IgD-negative memory B cell (primary cell): ENCODE measurements around the gene OR6X1. TPM values are rescaled to one million over a fixed set of nuclear protein-coding genes. Genes with fewer than 3 reads are reported as not detected.
A peak's percentile ranks its signal among the peaks of the same experiment; 100 is the strongest.

Experiments
- H3K27ac Mint-ChIP-seq, 3 donors: one replicate each; pipeline ENCODE4 v1.8.0; 2020 to 2022; ENCODE audit warnings: mild to moderate bottlenecking in 3 of 3, mixed read lengths in 3 of 3, moderate library complexity in 1 of 3
- H3K27me3 Mint-ChIP-seq: one replicate; pipeline ENCODE4 v1.8.0; 2021; ENCODE audit warnings: mixed read lengths
- H3K36me3 Mint-ChIP-seq: one replicate; pipeline ENCODE4 v1.8.0; 2020; ENCODE audit warnings: mild to moderate bottlenecking, mixed read lengths
- H3K4me1 Mint-ChIP-seq, 3 donors: one replicate each; pipeline ENCODE4 v1.8.0; 2020 to 2022; ENCODE audit warnings: mixed read lengths in 3 of 3, mild to moderate bottlenecking in 1 of 3
- H3K4me3 Mint-ChIP-seq, 4 donors: one replicate each; pipeline ENCODE4 v1.8.0; 2020 to 2022; ENCODE audit warnings: mild to moderate bottlenecking in 4 of 4, mixed read lengths in 4 of 4, moderate library complexity in 3 of 4
- H3K9me3 Mint-ChIP-seq, 3 donors: one replicate each; pipeline ENCODE4 v1.8.0; 2020 to 2021; ENCODE audit warnings: mixed read lengths in 3 of 3, mild to moderate bottlenecking in 1 of 3
- polyA plus RNA-seq: library from polyadenylated mRNA; unstranded; fragments of 300-500 nt; fragmentation: Illumina TruSeq; gene quantifications from one replicate; pipeline ENCODE4 v1.2.3, GENCODE V29; 2021

Gene OR6X1, protein sequence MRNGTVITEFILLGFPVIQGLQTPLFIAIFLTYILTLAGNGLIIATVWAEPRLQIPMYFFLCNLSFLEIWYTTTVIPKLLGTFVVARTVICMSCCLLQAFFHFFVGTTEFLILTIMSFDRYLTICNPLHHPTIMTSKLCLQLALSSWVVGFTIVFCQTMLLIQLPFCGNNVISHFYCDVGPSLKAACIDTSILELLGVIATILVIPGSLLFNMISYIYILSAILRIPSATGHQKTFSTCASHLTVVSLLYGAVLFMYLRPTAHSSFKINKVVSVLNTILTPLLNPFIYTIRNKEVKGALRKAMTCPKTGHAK
- polyA plus RNA-seq = not detected

DNA sequence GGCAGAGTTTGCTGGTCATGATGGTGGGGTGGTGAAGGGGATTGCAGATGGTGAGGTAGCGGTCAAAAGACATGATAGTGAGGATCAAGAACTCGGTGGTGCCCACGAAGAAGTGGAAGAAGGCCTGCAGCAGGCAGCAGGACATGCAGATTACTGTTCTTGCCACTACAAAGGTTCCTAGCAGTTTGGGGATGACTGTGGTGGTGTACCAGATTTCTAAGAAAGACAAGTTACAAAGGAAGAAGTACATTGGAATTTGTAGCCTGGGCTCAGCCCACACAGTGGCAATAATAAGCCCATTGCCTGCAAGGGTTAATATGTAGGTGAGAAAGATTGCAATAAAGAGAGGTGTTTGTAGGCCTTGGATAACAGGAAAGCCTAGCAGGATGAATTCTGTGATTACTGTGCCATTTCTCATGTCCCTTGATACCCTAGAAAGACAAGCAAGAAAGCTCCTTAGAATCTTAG, at the start of gene OR6X1:
TSS of gene OR6X1 (minus strand) at position 418 of the 468 bp plus-strand sequence. CDS start at position 418, 0 bp downstream.
- no peaks in the 10 kb centered on the region for H3K36me3 Mint-ChIP-seq
- no peak within 1 kb of the TSS for H3K4me3 Mint-ChIP-seq
- H3K27me3 Mint-ChIP-seq = peaks cover 10% of the 10 kb centered on the region
- peaks cover 0 to 5% (median 3%) of the 10 kb centered on the region in 3 donors for H3K4me1 Mint-ChIP-seq
- no peak within 1 kb of the TSS for H3K27ac Mint-ChIP-seq
- H3K9me3 Mint-ChIP-seq = peaks cover 0 to 2% (median 0%) of the 10 kb centered on the region in 3 donors

DNA sequence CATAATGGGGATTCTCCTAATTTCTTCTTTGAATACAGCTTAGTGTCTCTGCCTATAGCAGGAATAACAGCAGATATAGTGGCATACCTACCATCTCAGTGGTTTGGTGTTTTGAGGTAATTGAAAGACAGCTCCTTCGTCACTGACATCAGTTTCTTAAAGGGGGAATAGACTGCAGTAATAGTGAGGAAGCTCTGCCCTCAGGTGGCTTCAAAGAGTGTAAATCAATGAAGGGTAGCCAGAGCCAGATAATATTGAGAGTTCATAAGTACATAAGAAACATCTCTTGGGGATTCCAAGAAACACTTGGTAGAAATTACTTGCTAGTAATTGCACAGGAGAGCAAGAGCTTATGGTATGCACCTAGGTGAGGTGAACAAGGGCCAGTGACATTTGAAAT, 47.4 kb upstream of the OR6X1 start:
- Mint-ChIP-seq H3K4me1 (no peaks in the 10 kb centered on the region), H3K4me3 (no peak overlapping the region), H3K9me3 (peaks cover 0 to 2% (median 0%) of the 10 kb centered on the region in 3 donors), H3K27me3 (no peaks in the 10 kb centered on the region), H3K27ac (no peak overlapping the region), H3K36me3 (no peaks in the 10 kb centered on the region)

DNA sequence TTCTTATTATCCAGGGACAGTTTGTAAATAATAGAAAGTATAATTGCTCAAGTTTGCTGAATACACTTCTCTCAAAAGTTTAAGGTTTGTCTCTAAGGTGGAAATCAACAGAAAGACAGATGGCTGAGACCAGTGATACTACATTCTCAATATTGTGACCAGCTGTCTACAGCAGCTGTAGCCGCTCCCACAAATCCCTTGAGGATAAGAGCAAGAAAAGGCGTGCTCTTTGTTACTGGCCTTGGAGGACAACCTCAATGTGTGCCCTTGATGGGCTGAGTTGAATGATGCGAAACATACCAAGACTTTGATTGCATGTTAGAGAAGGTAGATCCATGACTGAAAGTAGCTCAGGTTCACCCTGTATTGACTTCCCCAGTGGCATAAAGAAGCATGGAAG, 45.7 kb upstream of the OR6X1 start:
- no peak overlapping the region for H3K4me3 Mint-ChIP-seq
- H3K36me3 Mint-ChIP-seq = no peaks in the 10 kb centered on the region
- peaks cover 0 to 2% (median 0%) of the 10 kb centered on the region in 3 donors for H3K9me3 Mint-ChIP-seq
- no peak overlapping the region for H3K27ac Mint-ChIP-seq
- peaks cover 1% of the 10 kb centered on the region for H3K27me3 Mint-ChIP-seq
- H3K4me1 Mint-ChIP-seq = no peaks in the 10 kb centered on the region

DNA sequence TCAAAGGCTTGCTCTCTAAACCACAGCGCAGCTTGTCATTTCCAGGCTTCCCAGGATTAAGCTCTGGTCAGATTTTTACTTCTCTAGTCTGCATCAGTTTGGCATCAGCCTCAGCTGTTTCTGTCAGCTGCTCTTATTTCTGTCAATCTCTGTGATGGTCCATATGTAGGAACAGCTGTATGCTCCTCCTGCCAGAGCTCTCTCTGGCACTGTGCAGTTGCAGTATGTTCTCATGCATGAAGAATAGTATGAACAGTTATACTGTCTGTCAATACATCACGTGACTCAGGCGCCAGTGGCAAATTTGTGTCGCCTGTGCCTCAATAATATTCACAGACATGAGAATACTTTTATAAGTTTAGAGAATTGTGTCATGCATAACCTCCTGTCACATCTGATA, 45.1 kb upstream of the OR6X1 start:
- Mint-ChIP-seq H3K27ac (no peak overlapping the region), H3K27me3 (peaks cover 1% of the 10 kb centered on the region), H3K4me1 (no peaks in the 10 kb centered on the region), H3K36me3 (no peaks in the 10 kb centered on the region), H3K9me3 (peaks cover 0 to 5% (median 0%) of the 10 kb centered on the region in 3 donors), H3K4me3 (no peak overlapping the region)

DNA sequence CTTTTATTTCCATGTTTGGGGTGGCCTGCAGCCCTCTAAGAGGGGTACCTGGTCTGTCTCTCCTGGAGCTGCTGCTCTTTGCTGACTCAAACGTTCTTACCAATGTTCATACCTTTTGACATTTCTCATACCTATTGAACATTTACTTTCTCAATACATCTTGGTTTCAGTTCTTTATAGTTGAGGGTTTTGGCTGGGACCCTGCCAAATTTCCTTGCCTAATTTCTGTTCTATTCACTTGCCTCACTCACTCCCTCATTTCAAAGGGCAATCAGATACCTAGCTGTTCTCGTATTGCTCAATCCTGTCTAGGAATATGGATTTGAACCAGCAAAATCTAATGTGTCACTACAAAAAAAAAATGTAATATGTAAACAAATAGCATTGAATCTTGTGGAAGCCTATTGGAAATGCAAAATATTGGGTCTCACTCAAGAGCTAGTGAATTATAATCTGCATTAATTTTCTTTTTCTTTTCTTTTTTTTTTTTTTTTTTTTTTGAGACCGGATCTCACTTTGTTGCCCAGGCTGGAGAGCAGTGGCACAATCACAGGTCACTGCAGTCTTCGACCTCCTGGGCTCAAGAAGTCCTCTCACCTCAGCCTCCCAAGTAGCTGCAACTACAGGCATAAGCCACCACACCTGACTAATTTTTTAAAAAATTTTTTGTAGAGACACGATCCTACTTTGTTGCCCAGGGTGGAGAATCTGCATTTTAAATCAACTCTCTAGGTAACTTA, 44.4 kb upstream of the OR6X1 start:
- H3K4me1 Mint-ChIP-seq = no peaks in the 10 kb centered on the region
- no peak overlapping the region for H3K4me3 Mint-ChIP-seq
- H3K27ac Mint-ChIP-seq = peak overlapping the region in 1 of 3 donors; percentile 32
- H3K27me3 Mint-ChIP-seq = peaks cover 1% of the 10 kb centered on the region
- H3K36me3 Mint-ChIP-seq = no peaks in the 10 kb centered on the region
- peaks cover 0 to 5% (median 0%) of the 10 kb centered on the region in 3 donors for H3K9me3 Mint-ChIP-seq

DNA sequence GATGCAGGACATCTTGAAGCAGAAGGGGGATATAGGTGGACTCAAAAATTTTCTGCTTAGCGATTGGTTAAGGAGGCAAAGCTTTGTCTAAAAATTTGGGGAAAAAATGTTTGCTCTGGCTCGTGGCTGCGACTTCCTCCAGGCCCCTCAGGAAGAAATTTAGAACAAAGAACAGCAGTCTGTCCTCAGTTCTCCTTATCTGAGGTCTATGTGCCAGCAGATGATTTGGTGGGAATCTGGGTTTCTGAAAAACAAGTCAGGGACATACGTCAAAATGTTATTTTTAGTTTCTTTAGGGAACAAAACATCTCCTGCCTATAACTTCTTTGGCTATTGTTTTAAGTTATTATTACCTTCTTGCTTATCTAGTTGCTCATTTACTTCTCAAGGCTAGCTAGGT, 43.8 kb upstream of the OR6X1 start:
- no peaks in the 10 kb centered on the region for H3K4me1 Mint-ChIP-seq
- H3K27ac Mint-ChIP-seq = no peak overlapping the region
- H3K27me3 Mint-ChIP-seq = peaks cover 1% of the 10 kb centered on the region
- no peak overlapping the region for H3K4me3 Mint-ChIP-seq
- H3K36me3 Mint-ChIP-seq = no peaks in the 10 kb centered on the region
- peaks cover 0 to 5% (median 0%) of the 10 kb centered on the region in 3 donors for H3K9me3 Mint-ChIP-seq

DNA sequence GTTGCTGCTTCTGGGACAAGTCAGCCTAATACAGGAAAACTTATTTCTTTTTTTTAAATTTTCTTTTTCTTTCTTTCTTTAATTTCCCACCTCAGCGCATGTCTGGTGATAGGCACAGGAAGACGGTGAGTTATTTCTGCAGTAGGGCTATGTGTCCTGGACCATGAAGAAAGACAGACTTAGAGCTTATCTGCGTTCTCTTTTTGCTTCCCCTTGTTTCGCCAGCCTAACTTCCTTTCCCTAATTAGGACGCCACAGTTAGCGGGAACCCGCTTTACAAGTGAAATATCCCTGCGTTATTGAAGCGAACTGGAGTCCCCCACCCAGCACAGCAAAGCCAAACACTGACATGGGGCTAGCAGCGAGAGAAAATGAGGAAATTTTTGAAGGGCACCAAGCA, 43.2 kb upstream of the OR6X1 start:
- no peak overlapping the region for H3K27ac Mint-ChIP-seq
- H3K4me3 Mint-ChIP-seq = no peak overlapping the region
- H3K4me1 Mint-ChIP-seq = no peaks in the 10 kb centered on the region
- H3K27me3 Mint-ChIP-seq = peaks cover 1% of the 10 kb centered on the region
- H3K36me3 Mint-ChIP-seq = no peaks in the 10 kb centered on the region
- peaks cover 0 to 5% (median 0%) of the 10 kb centered on the region in 3 donors for H3K9me3 Mint-ChIP-seq

DNA sequence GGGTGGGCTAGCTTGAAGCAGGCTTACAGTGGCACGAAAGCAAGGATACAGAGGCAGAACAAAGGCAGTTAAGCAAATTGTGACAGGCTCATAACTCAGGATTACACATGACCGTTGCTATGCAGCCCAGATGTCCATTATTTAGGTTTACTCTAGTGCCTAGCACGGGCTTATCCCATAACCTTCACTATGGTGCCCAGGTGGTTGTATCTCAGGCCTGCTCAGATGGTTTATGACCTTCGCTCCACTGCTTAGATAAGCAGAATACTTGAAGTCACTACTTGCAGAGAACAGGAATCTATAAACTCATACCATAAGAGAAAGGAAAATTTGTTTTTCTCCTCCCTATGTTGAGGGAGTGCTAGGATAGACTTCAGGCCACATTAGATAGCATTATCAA, 42.8 kb upstream of the OR6X1 start:
- peaks cover 0 to 7% (median 0%) of the 10 kb centered on the region in 3 donors for H3K9me3 Mint-ChIP-seq
- no peak overlapping the region for H3K27ac Mint-ChIP-seq
- H3K36me3 Mint-ChIP-seq = no peaks in the 10 kb centered on the region
- no peak overlapping the region for H3K4me3 Mint-ChIP-seq
- H3K27me3 Mint-ChIP-seq = peaks cover 1% of the 10 kb centered on the region
- no peaks in the 10 kb centered on the region for H3K4me1 Mint-ChIP-seq

DNA sequence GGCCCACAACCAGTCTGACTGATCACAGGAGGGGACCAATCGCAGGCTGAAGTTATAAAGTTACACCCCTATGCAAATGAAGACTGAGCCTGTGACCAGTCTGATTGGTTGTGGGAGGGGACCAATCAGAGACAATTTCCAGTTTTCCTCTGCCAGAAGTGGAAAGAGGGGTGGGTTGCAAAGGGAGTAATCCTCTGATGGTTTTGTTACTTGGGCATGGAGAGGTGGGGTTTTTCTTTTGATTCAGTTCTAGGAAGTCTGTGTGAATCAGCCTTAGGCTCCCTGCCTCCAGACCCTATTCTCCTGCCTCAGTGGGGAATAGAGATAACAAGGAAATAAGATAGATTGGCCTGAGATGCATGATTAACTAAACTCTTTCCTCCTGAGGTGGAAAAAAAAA, 41.9 kb upstream of the OR6X1 start:
- Mint-ChIP-seq H3K9me3 (peaks cover 0 to 6% (median 0%) of the 10 kb centered on the region in 3 donors), H3K27ac (no peak overlapping the region), H3K27me3 (peaks cover 1% of the 10 kb centered on the region), H3K4me1 (no peaks in the 10 kb centered on the region), H3K36me3 (no peaks in the 10 kb centered on the region), H3K4me3 (no peak overlapping the region)

DNA sequence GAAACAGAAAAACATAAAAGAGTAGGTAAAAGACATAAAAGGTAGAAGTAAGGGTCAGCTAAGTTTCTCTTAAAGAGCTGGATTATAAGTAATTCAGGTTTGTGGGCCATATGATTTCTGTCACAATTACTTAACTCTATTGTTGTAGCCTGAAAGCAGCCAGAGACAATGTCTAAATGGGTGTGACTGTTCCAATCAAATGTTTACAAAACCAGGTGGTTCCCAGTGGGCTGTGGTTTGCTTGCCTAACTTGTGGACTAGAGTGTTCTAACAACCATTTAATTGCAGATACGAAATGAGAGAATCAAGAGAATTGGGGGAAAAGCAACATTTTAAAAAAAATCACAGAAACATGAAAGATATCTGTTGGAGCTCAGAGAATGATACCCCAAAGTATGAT, 29.2 kb upstream of the OR6X1 start:
- no peaks in the 10 kb centered on the region for H3K27me3 Mint-ChIP-seq
- H3K4me1 Mint-ChIP-seq = no peaks in the 10 kb centered on the region
- no peaks in the 10 kb centered on the region for H3K36me3 Mint-ChIP-seq
- no peak overlapping the region for H3K27ac Mint-ChIP-seq
- H3K4me3 Mint-ChIP-seq = no peak overlapping the region
- peaks cover 0 to 4% (median 2%) of the 10 kb centered on the region in 3 donors for H3K9me3 Mint-ChIP-seq

DNA sequence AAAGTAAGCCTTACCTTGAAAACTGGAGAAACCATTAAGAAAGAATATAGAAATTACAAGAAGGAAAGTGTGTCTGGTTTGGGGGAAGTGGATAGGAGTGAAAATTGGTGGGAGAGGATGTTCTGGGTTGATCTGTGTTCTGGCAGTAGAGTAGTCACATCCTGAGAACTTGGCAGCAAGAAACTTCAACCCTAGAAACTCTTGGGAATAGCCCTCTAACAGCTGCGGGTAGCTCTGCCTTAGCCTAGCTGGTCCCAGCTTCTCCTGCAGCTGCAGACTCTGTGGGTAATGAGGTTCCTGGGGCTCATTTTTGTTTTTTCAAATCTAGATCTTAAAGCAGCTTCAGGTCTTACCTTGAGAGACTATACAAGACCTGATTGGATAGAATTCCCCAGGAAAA, 24.2 kb upstream of the OR6X1 start:
- H3K27ac Mint-ChIP-seq = no peak overlapping the region
- H3K4me1 Mint-ChIP-seq = peaks cover 0 to 3% (median 2%) of the 10 kb centered on the region in 3 donors
- H3K27me3 Mint-ChIP-seq = no peaks in the 10 kb centered on the region
- no peaks in the 10 kb centered on the region for H3K36me3 Mint-ChIP-seq
- H3K9me3 Mint-ChIP-seq = no peaks in the 10 kb centered on the region
- no peak overlapping the region for H3K4me3 Mint-ChIP-seq

DNA sequence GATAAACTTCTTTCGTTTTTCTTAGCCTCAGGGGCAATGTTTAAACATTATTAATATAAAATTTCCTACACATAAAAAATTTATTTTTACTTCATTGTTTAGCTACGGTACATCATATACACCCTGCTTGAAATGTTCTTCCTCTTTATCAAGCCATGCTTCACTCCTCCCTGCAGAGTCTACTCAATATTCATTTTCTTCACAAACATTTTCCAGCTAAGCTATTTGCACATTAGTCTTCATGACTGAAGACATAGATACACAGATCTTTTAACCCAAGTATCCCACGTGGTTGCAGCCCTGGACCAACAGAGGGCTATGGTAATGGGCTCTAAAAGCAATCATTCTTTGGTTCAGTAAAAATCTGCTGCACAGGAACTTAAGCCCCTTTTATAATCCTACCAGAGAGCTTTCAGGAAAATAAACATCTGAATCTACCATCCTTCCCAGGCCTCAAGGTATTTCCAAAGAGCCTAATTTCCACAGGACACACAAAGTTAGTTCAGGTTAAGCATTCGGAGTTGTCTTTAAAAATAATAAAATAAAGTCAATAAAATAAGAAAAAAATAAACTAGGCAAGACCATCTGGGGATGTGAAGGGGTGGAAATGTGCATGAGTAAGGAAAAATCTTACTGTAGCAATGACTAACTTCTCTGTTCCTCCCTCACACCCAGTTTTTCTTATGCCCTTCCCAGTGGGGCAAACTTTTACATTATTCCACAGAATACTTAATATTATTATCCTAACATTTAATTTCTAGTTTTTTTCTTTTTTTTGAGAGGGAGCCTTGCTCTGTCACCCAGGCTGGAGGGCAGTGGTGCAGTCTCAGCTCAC, 21.6 kb upstream of the OR6X1 start:
- Mint-ChIP-seq H3K4me1 (peaks cover 0 to 3% (median 2%) of the 10 kb centered on the region in 3 donors), H3K4me3 (no peak overlapping the region), H3K36me3 (no peaks in the 10 kb centered on the region), H3K27me3 (peaks cover 2% of the 10 kb centered on the region), H3K27ac (no peak overlapping the region), H3K9me3 (peaks cover 0 to 6% (median 2%) of the 10 kb centered on the region in 3 donors)

DNA sequence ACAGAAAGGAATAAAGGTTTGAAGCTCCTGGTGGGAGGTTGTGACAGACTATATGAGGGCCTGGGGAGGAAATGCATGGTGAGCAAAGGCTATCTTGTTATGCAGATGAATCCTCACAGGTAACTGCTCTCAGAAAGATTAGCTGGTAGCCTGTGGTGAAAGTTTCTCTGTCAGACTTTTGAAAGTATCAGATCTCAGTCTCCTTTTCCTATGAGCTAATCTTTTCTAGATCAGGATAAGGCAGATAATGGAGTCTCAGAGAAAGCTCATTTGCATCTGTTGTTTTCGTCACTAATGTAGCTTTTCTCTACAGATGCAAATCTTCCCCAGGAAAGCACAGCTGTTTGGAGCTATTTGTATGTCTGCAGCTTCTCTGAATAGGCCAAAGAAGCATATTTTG, 21.0 kb upstream of the OR6X1 start:
- Mint-ChIP-seq H3K27ac (no peak overlapping the region), H3K4me1 (peaks cover 0 to 3% (median 2%) of the 10 kb centered on the region in 3 donors), H3K9me3 (peaks cover 0 to 6% (median 2%) of the 10 kb centered on the region in 3 donors), H3K27me3 (peaks cover 2% of the 10 kb centered on the region), H3K36me3 (no peaks in the 10 kb centered on the region), H3K4me3 (no peak overlapping the region)

DNA sequence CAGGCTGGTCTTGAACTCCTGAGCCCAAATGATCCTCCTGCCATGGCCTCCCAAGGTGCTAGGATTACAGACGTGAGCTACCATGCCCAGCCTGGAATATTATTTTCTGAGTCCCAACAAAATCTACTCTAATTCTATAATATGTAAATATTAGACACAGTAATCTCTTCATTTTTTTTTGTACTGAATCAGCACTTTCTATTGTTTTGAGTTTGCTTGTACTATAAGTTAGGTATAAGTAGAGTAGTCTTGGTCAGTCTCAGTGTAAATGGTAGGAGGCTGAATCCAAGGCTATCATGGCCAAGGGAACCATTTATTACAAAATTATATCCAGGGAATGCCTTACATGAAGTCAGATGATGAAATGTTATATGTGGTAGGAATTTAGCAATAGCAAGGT, 19.6 kb upstream of the OR6X1 start:
- Mint-ChIP-seq H3K4me3 (no peak overlapping the region), H3K36me3 (no peaks in the 10 kb centered on the region), H3K9me3 (peaks cover 0 to 6% (median 2%) of the 10 kb centered on the region in 3 donors), H3K27ac (no peak overlapping the region), H3K4me1 (peaks cover 0 to 3% (median 2%) of the 10 kb centered on the region in 3 donors), H3K27me3 (peaks cover 2% of the 10 kb centered on the region)

DNA sequence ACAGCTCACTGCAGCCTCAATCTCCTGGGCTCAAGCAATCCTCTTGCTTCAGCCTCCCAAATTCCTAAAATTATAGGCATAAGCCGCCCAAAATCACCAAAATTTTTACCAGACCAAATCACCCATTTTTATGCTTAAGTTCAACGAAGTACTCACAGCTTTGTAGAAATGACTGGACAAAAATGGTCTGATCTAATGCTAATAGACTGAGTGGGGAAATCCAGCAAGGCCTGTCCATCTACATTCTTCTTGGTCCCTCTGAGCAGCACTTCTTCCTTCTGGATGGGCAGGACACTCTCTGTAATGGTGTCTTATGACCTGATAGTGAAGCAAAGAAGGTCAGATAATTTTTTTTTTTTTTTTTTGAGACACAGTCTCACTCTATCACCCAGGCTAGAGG, 18.7 kb upstream of the OR6X1 start:
- Mint-ChIP-seq H3K27me3 (peaks cover 7% of the 10 kb centered on the region), H3K27ac (no peak overlapping the region), H3K4me3 (no peak overlapping the region), H3K9me3 (peaks cover 0 to 6% (median 2%) of the 10 kb centered on the region in 3 donors), H3K4me1 (peaks cover 0 to 3% (median 2%) of the 10 kb centered on the region in 3 donors), H3K36me3 (no peaks in the 10 kb centered on the region)
